Muscle layer of duodenum (tissue), 2 donors: ENCODE results near the gene TACR2.
A peak's percentile ranks its signal among the peaks of the same experiment; 100 is the strongest.

ENCODE experiments used
- H3K27ac ChIP-seq: one replicate; pipeline ENCODE4 v1.7.0; 2013; ENCODE audit warnings: mild to moderate bottlenecking, low read length
- H3K27me3 ChIP-seq: one replicate; pipeline ENCODE4 v1.7.0; 2013; ENCODE audit warnings: low read depth, mild to moderate bottlenecking, control low read depth, low read length
- H3K36me3 ChIP-seq, 2 donors: one replicate each; pipeline ENCODE4 v1.7.0; 2013; ENCODE audit warnings: low read length in 2 of 2, control low read depth in 1 of 2, mild to moderate bottlenecking in 1 of 2; ENCODE audit not compliant: insufficient read depth in 2 of 2, control insufficient read depth in 1 of 2
- H3K4me1 ChIP-seq, 2 donors: one replicate each; pipeline ENCODE4 v1.7.0; 2013; ENCODE audit warnings: low read length in 2 of 2, mild to moderate bottlenecking in 2 of 2, control low read depth in 1 of 2, moderate library complexity in 1 of 2; ENCODE audit not compliant: insufficient read depth in 2 of 2, control insufficient read depth in 1 of 2
- H3K4me3 ChIP-seq, 2 donors: one replicate each; pipeline ENCODE4 v1.7.0; 2013; ENCODE audit warnings: low read length in 2 of 2, low read depth in 1 of 2, mild to moderate bottlenecking in 1 of 2
- H3K9me3 ChIP-seq, 2 donors: one replicate each; pipeline ENCODE4 v1.7.0; 2013; ENCODE audit warnings: low read length in 2 of 2, control low read depth in 1 of 2, mild to moderate bottlenecking in 1 of 2; ENCODE audit not compliant: control insufficient read depth in 1 of 2
- donor health status: healthy.

TACR2 gene

DNA sequence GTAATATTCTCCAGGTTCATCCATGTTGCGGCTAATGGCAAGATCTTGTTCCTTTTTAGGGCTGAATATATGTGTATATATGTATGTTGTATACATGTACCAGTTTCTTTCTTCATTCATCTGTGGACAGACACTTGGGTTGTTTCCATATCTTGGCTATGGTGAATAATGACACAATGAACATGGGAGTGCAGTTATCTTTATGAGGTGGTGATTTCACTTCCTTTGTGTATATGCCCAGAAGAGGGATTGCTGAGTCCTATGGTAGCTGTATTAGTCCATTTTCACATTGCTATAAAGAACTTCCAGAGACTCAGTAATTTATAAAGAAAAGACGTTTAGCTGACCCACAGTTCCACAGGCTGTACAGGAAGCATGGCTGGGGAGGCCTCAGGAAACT is 17.5 kb upstream of the TACR2 start:
- no peaks in the 10 kb centered on the region for H3K9me3 ChIP-seq
- no peak overlapping the region for H3K4me3 ChIP-seq
- no peaks in the 10 kb centered on the region for H3K36me3 ChIP-seq
- H3K27me3 ChIP-seq: no peaks in the 10 kb centered on the region
- H3K27ac ChIP-seq: no peak overlapping the region
- peaks cover 3 to 6% of the 10 kb centered on the region in 2 donors for H3K4me1 ChIP-seq

GRCh38 chr10:69428165-69428564 is 11.4 kb upstream of the TACR2 start:
- no peaks in the 10 kb centered on the region for H3K9me3 ChIP-seq
- no peak overlapping the region for H3K4me3 ChIP-seq
- no peaks in the 10 kb centered on the region for H3K36me3 ChIP-seq
- H3K27ac ChIP-seq: no peak overlapping the region
- peaks cover 7 to 13% of the 10 kb centered on the region in 2 donors for H3K4me1 ChIP-seq
- no peaks in the 10 kb centered on the region for H3K27me3 ChIP-seq

GRCh38 chr10:69426376-69426727 is 9.6 kb upstream of the TACR2 start:
- peaks cover 13% of the 10 kb centered on the region in 2 donors for H3K4me1 ChIP-seq
- no peak overlapping the region for H3K4me3 ChIP-seq
- no peaks in the 10 kb centered on the region for H3K27me3 ChIP-seq
- no peaks in the 10 kb centered on the region for H3K36me3 ChIP-seq
- peak overlapping the region; percentile 52 for H3K27ac ChIP-seq
- H3K9me3 ChIP-seq: no peaks in the 10 kb centered on the region

DNA sequence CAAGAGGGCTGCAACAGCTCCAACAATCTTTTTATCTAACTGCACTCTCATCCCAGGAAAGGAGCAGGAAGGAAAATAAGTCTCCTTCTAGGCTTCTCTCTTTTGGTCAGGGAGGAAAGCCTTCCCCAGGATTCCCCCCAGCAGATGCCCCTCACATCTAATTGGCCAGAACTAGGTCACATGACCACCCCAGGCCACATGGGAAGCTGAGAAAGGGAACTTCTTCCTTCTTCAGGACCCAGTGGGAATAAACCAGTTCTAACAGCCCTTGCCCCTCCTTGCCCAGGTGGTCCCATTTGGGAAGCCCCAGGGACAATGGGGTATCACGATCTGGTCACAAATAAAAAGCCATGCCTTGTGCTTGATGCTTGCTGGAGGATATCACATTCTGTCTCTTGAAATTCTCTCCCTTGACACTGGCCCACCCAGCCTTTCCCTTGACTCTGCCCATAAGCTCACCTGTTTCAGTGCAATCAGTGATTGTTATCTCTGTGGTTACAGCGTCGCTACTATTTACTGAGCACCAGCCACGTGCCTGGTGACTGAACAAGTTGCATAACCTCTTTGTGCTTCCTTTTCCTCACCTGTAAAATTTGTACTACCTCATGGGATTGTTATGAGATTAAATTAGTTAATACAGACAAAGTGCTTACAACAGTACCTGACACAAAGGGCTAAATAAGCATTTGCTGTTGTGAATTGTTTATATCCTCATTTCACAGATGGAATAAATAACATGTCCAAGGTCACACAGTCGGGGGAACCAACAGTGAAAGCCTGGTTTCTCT is 9.0 kb upstream of the TACR2 start:
- Histone ChIP-seq H3K4me1 (peaks cover 13 to 18% of the 10 kb centered on the region in 2 donors), H3K4me3 (no peak overlapping the region), H3K36me3 (no peaks in the 10 kb centered on the region), H3K27me3 (no peaks in the 10 kb centered on the region), H3K27ac (peak overlapping the region; percentile 52), H3K9me3 (no peaks in the 10 kb centered on the region)

GRCh38 chr10:69425041-69425440 is 8.3 kb upstream of the TACR2 start:
- Histone ChIP-seq H3K36me3 (no peaks in the 10 kb centered on the region), H3K9me3 (no peaks in the 10 kb centered on the region), H3K4me1 (peaks cover 13 to 19% of the 10 kb centered on the region in 2 donors), H3K4me3 (no peak overlapping the region), H3K27ac (peak overlapping the region; percentile 52), H3K27me3 (no peaks in the 10 kb centered on the region)

DNA sequence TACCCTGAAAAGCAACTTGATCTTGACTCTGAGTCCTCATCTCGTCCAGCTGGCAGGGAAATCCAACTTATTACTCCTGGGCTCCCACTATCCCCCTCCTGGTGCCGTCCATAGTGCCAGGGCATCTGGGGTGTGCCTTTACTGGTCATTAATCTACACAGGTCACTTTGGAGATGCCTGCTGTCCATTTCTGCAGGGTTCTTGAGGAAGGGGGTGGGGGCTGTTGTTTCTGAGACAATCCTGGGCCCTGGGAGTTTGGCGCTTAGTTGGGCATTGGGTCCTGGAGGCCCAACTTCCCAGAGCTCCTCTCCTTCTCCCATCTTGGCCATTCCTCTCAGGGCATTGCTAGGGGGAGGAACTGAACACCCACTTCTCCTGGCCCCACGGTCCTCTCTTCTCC is 6.0 kb upstream of the TACR2 start:
- H3K9me3 ChIP-seq: no peaks in the 10 kb centered on the region
- peak overlapping the region; percentile 60 for H3K27ac ChIP-seq
- no peak overlapping the region for H3K4me3 ChIP-seq
- peaks cover 13 to 31% of the 10 kb centered on the region in 2 donors for H3K4me1 ChIP-seq
- no peaks in the 10 kb centered on the region for H3K27me3 ChIP-seq
- H3K36me3 ChIP-seq: no peaks in the 10 kb centered on the region

DNA sequence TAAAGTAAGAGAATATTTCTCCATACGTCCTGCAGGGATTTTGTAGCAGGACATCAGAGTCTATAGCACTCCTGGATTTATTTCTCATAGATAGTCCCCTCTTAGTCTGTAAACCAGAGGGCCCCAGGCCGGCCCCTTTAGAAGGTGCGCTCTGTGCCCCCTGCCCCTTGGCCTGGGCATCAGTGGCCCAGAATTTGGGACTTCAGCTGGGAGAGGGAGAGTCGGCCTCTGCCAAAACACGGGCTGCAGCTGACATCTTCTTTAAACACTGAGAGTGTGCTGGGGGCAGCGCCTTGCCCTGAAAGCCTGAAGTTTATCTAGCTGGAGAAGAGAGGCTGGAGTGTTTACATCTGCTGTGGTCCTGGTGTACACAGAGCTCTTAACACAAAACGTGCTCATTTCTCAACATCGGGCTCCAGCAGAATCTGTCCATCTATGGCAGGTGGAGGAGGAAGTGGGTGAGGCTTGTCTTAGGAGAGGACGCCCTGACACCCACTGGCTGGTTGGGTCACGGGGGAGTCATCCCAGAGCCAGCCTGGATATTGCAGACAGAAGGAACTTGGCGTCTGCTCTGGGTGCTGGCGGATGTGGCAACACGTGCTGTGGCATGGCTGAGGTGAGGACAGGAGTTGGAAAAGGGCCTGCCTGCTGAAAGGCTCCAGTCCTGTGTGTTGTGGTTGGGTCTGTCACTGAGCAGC is 5.0 kb upstream of the TACR2 start:
- Histone ChIP-seq H3K27me3 (no peaks in the 10 kb centered on the region), H3K36me3 (no peaks in the 10 kb centered on the region), H3K4me1 (peaks cover 13 to 31% of the 10 kb centered on the region in 2 donors), H3K4me3 (no peak overlapping the region), H3K9me3 (no peaks in the 10 kb centered on the region), H3K27ac (peak overlapping the region; percentile 60)

DNA sequence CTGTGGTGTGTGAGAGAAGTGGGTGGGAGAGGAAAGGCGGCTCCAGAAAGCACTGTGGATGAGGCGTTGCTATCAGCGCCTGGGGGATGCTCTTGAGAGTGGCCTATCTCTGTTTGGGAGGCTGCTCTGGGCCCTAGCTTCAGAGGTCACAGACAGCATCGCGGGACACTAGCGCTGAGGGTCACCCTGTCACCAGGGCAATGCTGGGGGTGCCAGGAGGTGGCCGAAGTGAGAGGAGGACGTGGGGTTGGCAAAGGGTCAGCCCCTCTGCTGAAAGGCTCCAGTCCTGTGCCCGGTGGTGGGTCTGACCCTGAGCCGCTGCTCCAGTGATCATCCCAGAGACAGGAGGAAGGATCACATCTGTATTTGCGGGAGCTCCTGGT is 3.0 kb upstream of the TACR2 start:
- H3K36me3 ChIP-seq: no peaks in the 10 kb centered on the region
- H3K27me3 ChIP-seq: no peaks in the 10 kb centered on the region
- no peaks in the 10 kb centered on the region for H3K9me3 ChIP-seq
- H3K4me3 ChIP-seq: peak overlapping the region; percentile 11 to 41
- peaks cover 0 to 23% of the 10 kb centered on the region in 2 donors for H3K4me1 ChIP-seq
- H3K27ac ChIP-seq: peak overlapping the region; percentile 40

DNA sequence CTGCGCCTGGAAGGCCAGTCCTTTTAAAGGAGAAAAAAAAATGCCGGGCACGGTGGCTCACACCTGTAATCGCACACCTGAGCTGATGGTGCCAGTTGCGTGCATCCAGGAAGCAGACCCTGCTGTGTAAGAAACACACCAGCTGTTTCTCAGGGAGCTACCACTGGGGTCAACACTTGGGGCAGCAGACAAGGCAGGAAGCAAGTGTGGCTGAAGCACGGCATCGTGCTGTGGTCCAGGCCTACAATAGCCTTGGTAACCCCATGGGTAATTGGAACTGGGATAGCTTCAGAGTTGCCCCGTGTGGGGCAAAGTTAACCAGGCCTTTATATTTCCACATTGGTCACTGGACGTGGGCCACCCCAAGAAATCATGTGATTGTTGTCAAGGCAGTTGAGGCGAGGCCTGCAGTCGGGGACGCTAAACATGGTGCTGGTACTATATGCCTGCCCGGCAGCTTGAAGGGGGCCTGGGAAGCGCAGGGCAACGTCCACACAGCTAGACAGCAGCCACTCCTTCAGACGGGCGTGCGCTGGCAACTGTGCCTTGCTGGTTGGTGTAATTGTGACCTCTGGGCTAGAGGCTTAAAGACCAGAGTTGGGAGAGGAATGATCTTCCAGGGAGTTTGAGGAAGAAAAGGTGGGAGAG is 2.5 kb upstream of the TACR2 start:
- Histone ChIP-seq H3K9me3 (no peaks in the 10 kb centered on the region), H3K4me3 (peak overlapping the region; percentile 11 to 41), H3K27ac (peak overlapping the region; percentile 40), H3K36me3 (no peaks in the 10 kb centered on the region), H3K4me1 (peaks cover 0 to 23% of the 10 kb centered on the region in 2 donors), H3K27me3 (no peaks in the 10 kb centered on the region)

DNA sequence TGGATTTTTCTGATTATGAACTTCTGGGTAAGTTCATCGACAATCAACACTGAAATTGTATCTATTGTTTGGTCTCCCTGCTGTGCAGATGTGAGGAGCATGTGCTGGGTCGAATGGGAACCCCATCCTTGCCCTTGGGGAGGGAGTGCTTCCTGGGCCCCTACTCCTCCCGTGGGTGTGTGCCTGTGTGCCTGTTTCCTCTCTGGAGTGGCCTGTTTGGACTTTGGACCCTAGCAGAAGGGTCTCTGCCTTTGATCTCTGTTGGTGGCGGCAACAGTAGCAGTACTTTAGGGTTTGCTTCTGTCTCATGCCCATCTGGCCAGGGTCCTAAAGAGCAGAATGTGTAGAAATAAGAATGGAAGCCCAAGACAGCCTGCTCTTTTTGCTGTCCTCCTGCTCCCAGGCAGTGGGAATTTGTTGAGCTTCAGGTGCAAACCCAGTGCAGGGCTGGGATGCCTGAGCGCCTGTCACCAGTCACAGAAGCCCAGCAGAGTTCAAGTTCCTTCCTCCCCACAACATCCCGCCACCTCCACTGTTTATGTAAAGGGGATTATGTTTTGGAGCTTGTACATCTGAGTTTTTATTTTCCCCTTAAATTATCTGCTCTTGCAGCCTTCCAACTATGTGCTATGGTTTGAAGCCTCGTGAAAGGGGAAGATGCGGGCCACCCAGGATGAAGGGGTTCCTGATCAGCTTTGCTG is 1.5 kb upstream of the TACR2 start:
- H3K4me3 ChIP-seq: peak overlapping the region; percentile 44 to 60
- H3K9me3 ChIP-seq: no peaks in the 10 kb centered on the region
- H3K36me3 ChIP-seq: no peaks in the 10 kb centered on the region
- peak overlapping the region; percentile 74 for H3K27ac ChIP-seq
- no peaks in the 10 kb centered on the region for H3K27me3 ChIP-seq
- peaks cover 0 to 23% of the 10 kb centered on the region in 2 donors for H3K4me1 ChIP-seq

GRCh38 chr10:69417542-69417941 is 824 bp upstream of the TACR2 start:
- H3K27me3 ChIP-seq: no peaks in the 10 kb centered on the region
- no peaks in the 10 kb centered on the region for H3K36me3 ChIP-seq
- H3K4me3 ChIP-seq: peak overlapping the region; percentile 44 to 60
- no peaks in the 10 kb centered on the region for H3K9me3 ChIP-seq
- H3K27ac ChIP-seq: peak overlapping the region; percentile 74
- H3K4me1 ChIP-seq: peaks cover 0 to 23% of the 10 kb centered on the region in 2 donors
